Measurements from ENCODE around the gene TBC1D3B. TPM values are rescaled to one million over a fixed set of nuclear protein-coding genes. Genes with fewer than 3 reads are reported as not detected.
A peak's percentile ranks its signal among the peaks of the same experiment; 100 is the strongest.
"Not testable (repeated sequence)": the region's sequence is repeated elsewhere in the genome, so short reads cannot be mapped to it uniquely, and the experiment has no call there.

The TBC1D3B gene
- polyA plus RNA-seq, 4 donors = 1.8 to 6.5 (median 4.5) TPM

GRCh38 chr17:36186810-36187763 is 10.7 kb upstream of the TBC1D3B start:
- WGBS, 3 donors = 76 to 79% (median 76%) methylated on average over 12 to 13 of the region's 13 CpGs
- peak in 1 of 2 donors; percentile 8 for DNase-seq
- not testable (repeated sequence) for H3K27me3 ChIP-seq (ENCODE audit: control insufficient read depth in 3 of 3, insufficient read depth in 3 of 3, low read length in 3 of 3); H3K36me3 ChIP-seq (ENCODE audit: control insufficient read depth in 3 of 3, insufficient read depth in 2 of 3, low read depth in 1 of 3, low read length in 3 of 3); FAIRE-seq; H3K9me3 ChIP-seq (ENCODE audit: control insufficient read depth in 2 of 2, insufficient read depth in 1 of 2, low read depth in 1 of 2, low read length in 1 of 2); H3K4me3 ChIP-seq (ENCODE audit: low read depth in 1 of 3, low read length in 3 of 3); H3K4me1 ChIP-seq (ENCODE audit: control insufficient read depth in 3 of 3, insufficient read depth in 2 of 3, low read depth in 1 of 3, low read length in 2 of 3)
- H3K27ac ChIP-seq (ENCODE audit: low read depth in 1 of 3, low read length in 2 of 3) = peak overlapping the region in 2 of 3 donors; percentile 48 to 81

GRCh38 chr17:36185416-36185815 is 9.0 kb upstream of the TBC1D3B start:
- FAIRE-seq = no peak
- no peaks in the 10 kb centered on the region for H3K36me3 ChIP-seq (ENCODE audit: control insufficient read depth in 3 of 3, insufficient read depth in 2 of 3, low read depth in 1 of 3, low read length in 3 of 3)
- H3K9me3 ChIP-seq (ENCODE audit: control insufficient read depth in 2 of 2, insufficient read depth in 1 of 2, low read depth in 1 of 2, low read length in 1 of 2) = no peaks in the 10 kb centered on the region
- H3K4me1 ChIP-seq (ENCODE audit: control insufficient read depth in 3 of 3, insufficient read depth in 2 of 3, low read depth in 1 of 3, low read length in 2 of 3) = no peaks in the 10 kb centered on the region
- no peak overlapping the region for H3K27ac ChIP-seq (ENCODE audit: low read depth in 1 of 3, low read length in 2 of 3)
- H3K4me3 ChIP-seq (ENCODE audit: low read depth in 1 of 3, low read length in 3 of 3) = no peak overlapping the region
- H3K27me3 ChIP-seq (ENCODE audit: control insufficient read depth in 3 of 3, insufficient read depth in 3 of 3, low read length in 3 of 3) = peaks cover 0 to 9% (median 0%) of the 10 kb centered on the region in 3 donors
- DNase-seq = peak in 1 of 2 donors; percentile 26
- WGBS, 3 donors = 27 to 40% (median 36%) methylated on average over 2 of the region's 2 CpGs

GRCh38 chr17:36184023-36184765 is 7.8 kb upstream of the TBC1D3B start:
- H3K9me3 ChIP-seq (ENCODE audit: control insufficient read depth in 2 of 2, insufficient read depth in 1 of 2, low read depth in 1 of 2, low read length in 1 of 2) = no peaks in the 10 kb centered on the region
- H3K27ac ChIP-seq (ENCODE audit: low read depth in 1 of 3, low read length in 2 of 3) = peak overlapping the region in 2 of 3 donors; percentile 68 to 74
- peaks cover 0 to 9% (median 0%) of the 10 kb centered on the region in 3 donors for H3K27me3 ChIP-seq (ENCODE audit: control insufficient read depth in 3 of 3, insufficient read depth in 3 of 3, low read length in 3 of 3)
- DNase-seq = peak in 1 of 2 donors; percentile 11
- 66 to 82% (median 69%) methylated on average over 9 to 12 of the region's 12 CpGs for WGBS, 3 donors
- H3K4me1 ChIP-seq (ENCODE audit: control insufficient read depth in 3 of 3, insufficient read depth in 2 of 3, low read depth in 1 of 3, low read length in 2 of 3) = no peaks in the 10 kb centered on the region
- no peaks in the 10 kb centered on the region for H3K36me3 ChIP-seq (ENCODE audit: control insufficient read depth in 3 of 3, insufficient read depth in 2 of 3, low read depth in 1 of 3, low read length in 3 of 3)
- FAIRE-seq = no peak
- peak overlapping the region in 2 of 3 donors; percentile 48 to 66 for H3K4me3 ChIP-seq (ENCODE audit: low read depth in 1 of 3, low read length in 3 of 3)

GRCh38 chr17:36183001-36183971 is 6.8 kb upstream of the TBC1D3B start:
- H3K4me1 ChIP-seq (ENCODE audit: control insufficient read depth in 3 of 3, insufficient read depth in 2 of 3, low read depth in 1 of 3, low read length in 2 of 3) = no peaks in the 10 kb centered on the region
- H3K27ac ChIP-seq (ENCODE audit: low read depth in 1 of 3, low read length in 2 of 3) = peak overlapping the region in 2 of 3 donors; percentile 68 to 74
- peak; percentile 37 to 93 for DNase-seq
- H3K9me3 ChIP-seq (ENCODE audit: control insufficient read depth in 2 of 2, insufficient read depth in 1 of 2, low read depth in 1 of 2, low read length in 1 of 2) = no peaks in the 10 kb centered on the region
- peak overlapping the region; percentile 48 to 66 (median 56) for H3K4me3 ChIP-seq (ENCODE audit: low read depth in 1 of 3, low read length in 3 of 3)
- FAIRE-seq = no peak
- no peaks in the 10 kb centered on the region for H3K36me3 ChIP-seq (ENCODE audit: control insufficient read depth in 3 of 3, insufficient read depth in 2 of 3, low read depth in 1 of 3, low read length in 3 of 3)
- H3K27me3 ChIP-seq (ENCODE audit: control insufficient read depth in 3 of 3, insufficient read depth in 3 of 3, low read length in 3 of 3) = peaks cover 0 to 9% (median 0%) of the 10 kb centered on the region in 3 donors
- WGBS, 3 donors = 3 to 10% (median 4%) methylated on average over 24 to 76 of the region's 76 CpGs

- 30 to 35% (median 32%) methylated on average over 43 to 48 of the region's 48 CpGs for WGBS, 3 donors
- Histone ChIP-seq H3K27me3 (ENCODE audit: control insufficient read depth in 3 of 3, insufficient read depth in 3 of 3, low read length in 3 of 3) (peaks cover 0 to 9% (median 0%) of the 10 kb centered on the region in 3 donors), H3K4me1 (ENCODE audit: control insufficient read depth in 3 of 3, insufficient read depth in 2 of 3, low read depth in 1 of 3, low read length in 2 of 3) (no peaks in the 10 kb centered on the region), H3K9me3 (ENCODE audit: control insufficient read depth in 2 of 2, insufficient read depth in 1 of 2, low read depth in 1 of 2, low read length in 1 of 2) (no peaks in the 10 kb centered on the region), H3K4me3 (ENCODE audit: low read depth in 1 of 3, low read length in 3 of 3) (peak overlapping the region; percentile 47 to 66 (median 56)), H3K27ac (ENCODE audit: low read depth in 1 of 3, low read length in 2 of 3) (peak overlapping the region in 1 of 3 donors; percentile 74), H3K36me3 (ENCODE audit: control insufficient read depth in 3 of 3, insufficient read depth in 2 of 3, low read depth in 1 of 3, low read length in 3 of 3) (no peaks in the 10 kb centered on the region)
- FAIRE-seq (no peak), DNase-seq (no peak)
Measured at GRCh38 chr17:36182176-36183000, 6.0 kb upstream of the TBC1D3B start.

- not testable (repeated sequence) for H3K4me1 ChIP-seq (ENCODE audit: control insufficient read depth in 3 of 3, insufficient read depth in 2 of 3, low read depth in 1 of 3, low read length in 2 of 3); H3K4me3 ChIP-seq (ENCODE audit: low read depth in 1 of 3, low read length in 3 of 3); H3K9me3 ChIP-seq (ENCODE audit: control insufficient read depth in 2 of 2, insufficient read depth in 1 of 2, low read depth in 1 of 2, low read length in 1 of 2); H3K27me3 ChIP-seq (ENCODE audit: control insufficient read depth in 3 of 3, insufficient read depth in 3 of 3, low read length in 3 of 3); DNase-seq; H3K27ac ChIP-seq (ENCODE audit: low read depth in 1 of 3, low read length in 2 of 3); FAIRE-seq; H3K36me3 ChIP-seq (ENCODE audit: control insufficient read depth in 3 of 3, insufficient read depth in 2 of 3, low read depth in 1 of 3, low read length in 3 of 3)
- WGBS, 3 donors = 84 to 87% (median 86%) methylated on average over 6 of the region's 6 CpGs
Measured at GRCh38 chr17:36181446-36182175, 5.2 kb upstream of the TBC1D3B start.

GRCh38 chr17:36168836-36169235 is 7.6 kb downstream of the TBC1D3B start:
- FAIRE-seq; H3K27ac ChIP-seq (ENCODE audit: low read depth in 1 of 3, low read length in 2 of 3); H3K4me1 ChIP-seq (ENCODE audit: control insufficient read depth in 3 of 3, insufficient read depth in 2 of 3, low read depth in 1 of 3, low read length in 2 of 3); H3K27me3 ChIP-seq (ENCODE audit: control insufficient read depth in 3 of 3, insufficient read depth in 3 of 3, low read length in 3 of 3); H3K4me3 ChIP-seq (ENCODE audit: low read depth in 1 of 3, low read length in 3 of 3); H3K9me3 ChIP-seq (ENCODE audit: control insufficient read depth in 2 of 2, insufficient read depth in 1 of 2, low read depth in 1 of 2, low read length in 1 of 2); DNase-seq; H3K36me3 ChIP-seq (ENCODE audit: control insufficient read depth in 3 of 3, insufficient read depth in 2 of 3, low read depth in 1 of 3, low read length in 3 of 3): not testable (repeated sequence)
- WGBS, 3 donors = 20 to 58% (median 56%) methylated on average over 1 to 6 of the region's 8 CpGs

All from small intestine (tissue), 7 donors.